SK-N-SH treated with all-trans-retinoic acid at 6 μM for 48 hours (cell line): Measurements from ENCODE around the gene IL13RA2.

ENCODE experiments used
- ISL1 ChIP-seq: fragments of 250-450 bp; sonication (Bioruptor Pico); IDR thresholded peaks from 2 replicates; pipeline ENCODE4 v2.1.2; 2022; ENCODE audit warnings: mild to moderate bottlenecking, moderate library complexity
- RARB ChIP-seq: fragments of 250-450 bp; sonication (Bioruptor Pico); IDR thresholded peaks from 2 replicates; pipeline ENCODE4 v1.8.0; 2021; ENCODE audit warnings: mild to moderate bottlenecking, moderate library complexity
- TF ChIP-seq, protein P1 (sequence below): fragments of 250-450 bp; sonication (Bioruptor Pico); IDR thresholded peaks from 2 replicates; pipeline ENCODE4 v1.5.1; 2020; ENCODE audit warnings: low read depth, mild to moderate bottlenecking, moderate library complexity

DNA sequence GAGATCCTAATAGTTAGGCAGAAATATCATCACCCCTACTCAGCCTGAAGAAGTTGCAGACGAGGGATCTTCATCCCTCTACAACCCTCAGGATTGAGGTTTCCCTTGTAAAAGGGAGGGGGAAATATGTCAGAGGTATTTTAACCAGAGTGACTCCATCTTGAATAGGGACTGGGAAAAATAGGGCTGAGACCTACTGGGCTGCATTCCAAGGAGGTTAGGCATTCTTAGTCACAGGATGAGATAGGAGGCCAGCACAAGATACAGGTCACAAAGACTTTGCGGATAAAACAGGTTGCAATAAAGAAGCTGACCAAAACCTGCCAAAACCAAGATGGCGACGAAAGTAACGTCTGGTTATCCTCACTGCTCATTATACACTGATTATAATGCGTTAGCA, 17.5 kb downstream of the IL13RA2 start:
- TF ChIP-seq ISL1 (CRISPR knock-in tag) (no peak), RARB (no peak)
- TF ChIP-seq, protein P1, sequence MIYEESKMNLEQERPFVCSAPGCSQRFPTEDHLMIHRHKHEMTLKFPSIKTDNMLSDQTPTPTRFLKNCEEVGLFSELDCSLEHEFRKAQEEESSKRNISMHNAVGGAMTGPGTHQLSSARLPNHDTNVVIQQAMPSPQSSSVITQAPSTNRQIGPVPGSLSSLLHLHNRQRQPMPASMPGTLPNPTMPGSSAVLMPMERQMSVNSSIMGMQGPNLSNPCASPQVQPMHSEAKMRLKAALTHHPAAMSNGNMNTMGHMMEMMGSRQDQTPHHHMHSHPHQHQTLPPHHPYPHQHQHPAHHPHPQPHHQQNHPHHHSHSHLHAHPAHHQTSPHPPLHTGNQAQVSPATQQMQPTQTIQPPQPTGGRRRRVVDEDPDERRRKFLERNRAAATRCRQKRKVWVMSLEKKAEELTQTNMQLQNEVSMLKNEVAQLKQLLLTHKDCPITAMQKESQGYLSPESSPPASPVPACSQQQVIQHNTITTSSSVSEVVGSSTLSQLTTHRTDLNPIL = no peak
